ENCODE data around the gene SERPINB3.
"Not testable (repeated sequence)": the region's sequence is repeated elsewhere in the genome, so short reads cannot be mapped to it uniquely, and the experiment has no call there.

DNA sequence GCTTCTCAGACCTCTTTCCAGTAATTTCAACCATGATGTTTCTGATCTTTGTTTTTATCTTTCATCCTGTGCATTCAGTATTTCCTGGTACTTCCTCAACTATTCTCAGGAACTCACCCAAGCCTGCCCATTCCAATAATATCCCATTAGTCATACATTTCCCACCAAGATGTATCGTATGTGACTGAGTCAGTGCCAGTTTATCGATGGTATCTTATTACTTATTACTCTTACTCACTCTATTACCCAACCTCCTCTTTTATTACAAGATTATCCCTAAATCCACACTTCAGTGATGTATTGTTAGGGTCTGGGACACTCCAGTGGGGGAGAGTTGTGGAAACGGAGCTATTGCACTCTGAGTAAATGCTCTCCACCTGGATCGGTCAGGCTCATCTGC is 2.8 kb downstream of the SERPINB3 start:
- TF ChIP-seq, protein P1, sequence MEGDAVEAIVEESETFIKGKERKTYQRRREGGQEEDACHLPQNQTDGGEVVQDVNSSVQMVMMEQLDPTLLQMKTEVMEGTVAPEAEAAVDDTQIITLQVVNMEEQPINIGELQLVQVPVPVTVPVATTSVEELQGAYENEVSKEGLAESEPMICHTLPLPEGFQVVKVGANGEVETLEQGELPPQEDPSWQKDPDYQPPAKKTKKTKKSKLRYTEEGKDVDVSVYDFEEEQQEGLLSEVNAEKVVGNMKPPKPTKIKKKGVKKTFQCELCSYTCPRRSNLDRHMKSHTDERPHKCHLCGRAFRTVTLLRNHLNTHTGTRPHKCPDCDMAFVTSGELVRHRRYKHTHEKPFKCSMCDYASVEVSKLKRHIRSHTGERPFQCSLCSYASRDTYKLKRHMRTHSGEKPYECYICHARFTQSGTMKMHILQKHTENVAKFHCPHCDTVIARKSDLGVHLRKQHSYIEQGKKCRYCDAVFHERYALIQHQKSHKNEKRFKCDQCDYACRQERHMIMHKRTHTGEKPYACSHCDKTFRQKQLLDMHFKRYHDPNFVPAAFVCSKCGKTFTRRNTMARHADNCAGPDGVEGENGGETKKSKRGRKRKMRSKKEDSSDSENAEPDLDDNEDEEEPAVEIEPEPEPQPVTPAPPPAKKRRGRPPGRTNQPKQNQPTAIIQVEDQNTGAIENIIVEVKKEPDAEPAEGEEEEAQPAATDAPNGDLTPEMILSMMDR (IDR thresholded peaks at IDR 0.05; ENCODE audit: low read depth, low read length): not testable (repeated sequence)
- not testable (repeated sequence) for TF ChIP-seq POLR2A (IDR thresholded peaks at IDR 0.05; ENCODE audit: extremely low read depth, insufficient read length); MAX (IDR thresholded peaks at IDR 0.05; ENCODE audit: low read depth, low read length); MYC (IDR thresholded peaks at IDR 0.05; ENCODE audit: low read depth, low read length)
